HG03025 (cell line): ENCODE data around the gene GUCY1B1.

ENCODE experiments used
- ATAC-seq: cut with Tn5 transposase; IDR thresholded peaks from one replicate; pipeline ENCODE4 v1.9.1; 2021; ENCODE audit warnings: mild to moderate bottlenecking, moderate library complexity; ENCODE audit not compliant: unreplicated experiment, low FRiP score

GUCY1B1 gene

DNA sequence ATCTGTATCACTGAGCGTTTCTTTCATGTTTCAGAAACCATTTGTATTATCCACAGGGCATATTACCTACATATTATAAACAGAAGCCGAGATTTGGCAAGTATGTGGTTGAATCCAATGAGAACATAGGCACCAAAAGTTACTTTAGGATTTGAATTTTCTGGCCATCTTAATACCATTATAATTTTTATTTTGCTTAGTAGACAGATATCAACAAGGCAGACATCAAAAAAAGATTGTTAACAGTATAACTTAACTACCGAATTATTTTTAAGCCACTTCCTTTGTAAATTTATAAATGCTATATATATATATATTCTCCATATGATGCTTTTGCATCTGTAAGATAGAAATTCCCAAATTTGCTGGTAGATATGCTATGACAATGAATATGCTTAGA, 2.2 kb downstream of the GUCY1B1 start:
- ATAC-seq = no peak

GRCh38 chr4:155761916-155762315, 3.1 kb downstream of the GUCY1B1 start:
- ATAC-seq = no peak

DNA sequence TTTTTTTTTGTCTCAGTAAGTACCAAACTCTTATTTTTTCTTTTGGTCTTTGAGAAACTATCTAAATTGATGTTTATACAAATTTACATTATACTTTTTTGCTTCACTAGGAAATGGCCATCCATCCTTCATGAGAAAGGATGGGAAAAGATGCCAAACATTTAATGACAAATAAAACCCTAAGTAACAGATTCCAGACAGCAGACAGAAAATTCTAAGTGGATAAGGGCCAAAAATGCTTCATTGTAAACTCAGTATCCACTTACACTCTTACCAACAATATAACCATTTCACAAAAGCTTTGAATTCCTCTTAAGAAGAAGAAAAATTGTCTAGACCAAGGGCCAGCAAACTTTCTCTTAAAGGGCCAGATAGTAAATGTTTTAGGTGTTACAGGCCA, 3.5 kb downstream of the GUCY1B1 start:
- ATAC-seq = no peak

DNA sequence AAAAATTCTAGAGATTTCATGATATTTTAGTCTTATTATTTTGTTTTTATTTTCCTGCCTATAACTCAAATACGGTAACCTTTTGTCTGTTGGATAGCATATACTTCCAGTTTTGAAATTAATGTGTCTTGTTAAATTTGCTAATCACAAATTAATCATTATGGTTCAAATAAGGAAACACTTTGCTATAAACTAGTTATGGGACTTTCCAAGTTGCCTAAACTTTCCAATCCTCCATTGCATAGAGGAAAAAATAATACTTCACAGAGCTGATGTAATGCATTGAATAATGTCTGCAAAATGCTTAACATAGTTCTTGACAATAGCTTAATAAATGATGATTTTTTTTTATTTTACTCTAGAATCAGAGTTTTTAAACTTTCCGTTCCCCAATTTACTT, 4.7 kb downstream of the GUCY1B1 start:
- ATAC-seq = no peak

- ATAC-seq = no peak
These were observed 6.3 kb downstream of the GUCY1B1 start for GRCh38 chr4:155765149-155765548.

- no peak for ATAC-seq
These were observed 7.8 kb downstream of the GUCY1B1 start for GRCh38 chr4:155766622-155767021.

- no peak for ATAC-seq
These were observed 9.5 kb downstream of the GUCY1B1 start for GRCh38 chr4:155768370-155768769.

DNA sequence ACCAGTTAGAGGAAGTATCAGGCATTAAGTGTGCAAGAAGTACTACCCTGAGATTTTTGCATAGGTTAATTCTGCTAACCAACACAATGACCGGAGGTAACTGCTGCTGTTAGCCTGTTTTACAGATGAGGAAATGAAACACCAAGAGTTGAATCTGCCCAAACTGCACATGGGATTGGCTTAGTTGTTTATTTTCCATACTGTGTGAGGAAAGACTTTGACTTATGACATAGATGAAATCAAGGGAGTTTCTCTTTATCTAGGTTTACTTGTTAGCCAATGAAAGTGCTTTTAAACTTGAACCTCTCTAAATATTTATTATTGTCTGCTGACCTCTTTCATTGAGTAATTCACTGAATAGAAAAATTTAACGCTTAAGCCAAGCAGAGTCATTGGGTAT, 10.3 kb downstream of the GUCY1B1 start:
- no peak for ATAC-seq

DNA sequence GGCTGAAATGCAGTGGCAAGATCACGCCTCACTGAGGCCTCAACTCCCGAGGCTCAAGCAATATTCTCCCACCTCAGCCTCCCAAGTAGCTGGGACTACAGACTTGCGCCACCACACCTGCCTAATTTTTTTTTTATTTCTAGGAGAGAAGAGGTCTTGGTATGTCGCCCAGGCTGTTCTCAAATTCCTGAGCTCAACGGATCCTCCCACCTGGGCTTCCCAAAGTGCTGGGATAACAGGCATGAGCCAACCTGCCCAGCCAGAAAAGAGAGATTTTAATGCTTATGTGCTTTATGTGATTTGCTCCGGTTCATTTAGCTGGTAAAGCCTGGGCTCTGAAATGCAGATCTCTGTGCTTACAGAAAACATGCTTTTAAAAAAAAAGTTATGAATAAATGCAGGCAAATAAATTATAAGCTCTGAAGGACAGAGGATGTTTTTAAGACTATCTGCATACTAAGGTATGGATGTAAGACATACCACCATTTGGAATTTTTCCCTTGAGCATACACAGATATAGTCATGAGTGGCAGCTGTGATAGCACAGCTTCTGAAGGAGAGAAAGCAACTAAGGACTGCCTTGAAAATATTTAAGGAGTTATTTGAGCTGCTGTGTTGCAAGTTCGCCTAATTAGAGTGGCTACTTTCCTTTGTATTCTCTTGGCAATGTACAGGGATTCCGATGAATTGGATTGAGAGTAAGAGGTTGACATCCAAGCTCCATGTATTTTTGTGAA, 13.8 kb downstream of the GUCY1B1 start:
- ATAC-seq = no peak

- no peak for ATAC-seq
These were observed 14.5 kb downstream of the GUCY1B1 start for GRCh38 chr4:155773196-155773800.

- ATAC-seq = no peak
These were observed 15.2 kb downstream of the GUCY1B1 start for GRCh38 chr4:155774033-155774432.

- ATAC-seq = no peak
These were observed 19.3 kb downstream of the GUCY1B1 start for GRCh38 chr4:155777971-155778735.

GRCh38 chr4:155780775-155781174, 22.0 kb downstream of the GUCY1B1 start:
- no peak for ATAC-seq

GRCh38 chr4:155781249-155781831, 22.5 kb downstream of the GUCY1B1 start:
- ATAC-seq = no peak

- no peak for ATAC-seq
These were observed 25.8 kb downstream of the GUCY1B1 start for GRCh38 chr4:155784637-155785036.

DNA sequence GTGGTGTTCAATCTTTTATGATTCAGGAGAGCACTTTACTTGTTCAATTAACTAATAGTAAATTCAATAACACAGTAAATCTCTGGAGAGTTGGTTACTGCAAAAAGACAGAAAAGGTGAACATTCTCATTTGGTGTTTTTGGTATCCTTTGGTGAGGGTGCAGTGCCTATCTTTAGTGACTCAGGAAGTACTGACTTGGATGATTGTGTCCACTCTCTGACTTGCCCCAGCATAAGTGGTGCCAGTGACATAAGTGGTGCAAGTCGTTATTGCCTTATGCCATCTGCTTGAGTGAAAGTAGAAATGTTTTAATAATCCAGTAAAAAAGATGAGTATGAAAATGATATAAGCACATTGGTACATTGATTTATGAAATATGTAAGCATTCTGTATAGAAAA, 27.0 kb downstream of the GUCY1B1 start:
- no peak for ATAC-seq

DNA sequence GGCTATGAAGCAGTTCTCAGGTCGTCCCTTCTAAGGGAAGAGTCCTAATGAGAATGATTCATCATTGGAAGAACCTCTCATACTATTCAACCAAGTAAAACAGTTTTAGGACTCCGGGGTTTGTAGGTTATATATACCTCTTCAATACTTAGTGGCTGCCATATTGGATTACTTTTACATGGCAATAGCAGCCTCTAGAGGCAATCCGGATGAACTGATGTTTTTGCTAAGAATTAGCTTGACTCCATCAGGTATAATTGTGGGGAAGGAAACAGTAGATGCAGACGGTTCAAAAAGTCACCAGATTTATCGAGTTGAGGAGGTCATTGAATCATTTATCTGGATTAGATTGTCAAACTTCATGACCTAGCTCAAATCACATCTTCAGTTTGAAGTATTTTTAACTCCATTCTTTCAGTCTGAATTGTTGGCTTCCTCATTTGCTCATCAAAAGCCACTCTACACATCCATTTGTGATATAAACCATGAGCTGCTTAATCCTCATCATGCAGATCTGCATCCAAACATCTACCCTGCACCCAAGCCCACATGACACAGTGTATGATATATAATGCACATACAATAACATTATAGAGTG, 28.4 kb downstream of the GUCY1B1 start:
- peak; percentile 97 for ATAC-seq

DNA sequence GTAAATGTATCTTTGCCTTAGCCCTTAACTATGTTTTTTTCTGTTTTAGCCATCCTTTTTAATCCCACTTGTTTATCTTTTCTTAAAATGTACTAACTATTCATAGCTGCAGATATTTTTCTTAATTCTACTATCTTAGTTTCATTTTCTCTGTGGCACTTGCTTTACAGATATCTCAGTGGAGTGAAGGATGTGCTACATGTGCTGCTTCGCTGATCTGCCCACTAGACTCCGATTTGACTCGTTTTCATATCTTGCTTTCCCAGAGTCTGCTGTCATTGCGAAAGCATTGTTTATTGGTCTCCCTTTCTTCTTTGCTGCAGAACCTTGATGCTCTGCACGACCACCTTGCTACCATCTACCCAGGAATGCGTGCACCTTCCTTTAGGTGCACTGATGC, 30.6 kb downstream of the GUCY1B1 start:
- ATAC-seq = no peak

- ATAC-seq = no peak
These were observed 31.2 kb downstream of the GUCY1B1 start for GRCh38 chr4:155789982-155790381.

GRCh38 chr4:155794589-155795236, 35.9 kb downstream of the GUCY1B1 start:
- ATAC-seq = no peak
